K562 (cell line): ENCODE measurements around the gene TGM1. TPM values are rescaled to one million over a fixed set of nuclear protein-coding genes. Genes with fewer than 3 reads are reported as not detected.

Source experiments
- CEBPZ ChIP-seq: fragments of 150-350 bp; IDR thresholded peaks from 2 replicates; pipeline ENCODE4 v1.6.1; 2014; ENCODE audit warnings: low read depth, mild to moderate bottlenecking, low read length, borderline replicate concordance
- GATAD2A ChIP-seq: fragments of 450-650 bp; IDR thresholded peaks from 2 replicates; pipeline ENCODE4 v1.6.1; 2017
- NFIC ChIP-seq: fragments of 450-650 bp; IDR thresholded peaks from 2 replicates; pipeline ENCODE4 v1.6.1; 2017; ENCODE audit warnings: mild to moderate bottlenecking, inconsistent platforms
- RERE ChIP-seq: sonication (generic); formaldehyde crosslinking; IDR thresholded peaks from 2 replicates; pipeline ENCODE4 v1.8.0; 2023; ENCODE audit warnings: missing genetic modification reagents, mild to moderate bottlenecking, borderline replicate concordance
- YY1 ChIP-seq, 3 experiments: IDR thresholded peaks; 2 replicates each; pipeline ENCODE4 v1.6.1; 2011; ENCODE audit warnings: low read length in 2 of 3, mild to moderate bottlenecking in 2 of 3, moderate library complexity in 2 of 3, borderline replicate concordance in 1 of 3, control low read depth in 1 of 3, low read depth in 1 of 3; ENCODE audit not compliant: insufficient read depth in 3 of 3, insufficient replicate concordance in 2 of 3, control insufficient read depth in 1 of 3, insufficient read length in 1 of 3; ENCODE audit errors: extremely low read depth in 1 of 3
- ZNF589 ChIP-seq: fragments of 200-800 bp; sonication (Bioruptor generic); IDR thresholded peaks from 2 replicates; pipeline ENCODE4 v1.6.1; 2016; ENCODE audit warnings: low read depth, missing genetic modification characterization, missing compliant biosample characterization
- ZSCAN32 ChIP-seq: fragments of 450-650 bp; formaldehyde crosslinking; IDR thresholded peaks from 2 replicates; pipeline ENCODE4 v1.4.0; 2020; ENCODE audit warnings: mild to moderate bottlenecking, moderate library complexity
- polyA plus RNA-seq, 8 experiments: library from polyadenylated mRNA; depleted of rRNA in 4 of 8; stranded (reverse) in 5 of 8; unstranded in 3 of 8; fragments of >200 nt; fragmentation: Nextera tagmentation in 2 of 8; fragmentation: Illumina TruSeq in 1 of 8; extraction: Ambion mirVana in 2 of 8; extraction: Trizol in 1 of 8; gene quantifications; 2 replicates each; pipeline versions ENCODE4 v1.2.1 to v1.2.3, GENCODE V29; 2011 to 2014; ENCODE audit warnings: inconsistent platforms in 1 of 8, missing spikeins in 1 of 8
- total RNA-seq, 7 experiments: library from RNA; depleted of rRNA in 6 of 7; stranded (reverse); fragments of >200 nt in 6 of 7; fragmentation: Illumina TruSeq in 2 of 7; extraction: Trizol in 2 of 7; gene quantifications; 2 replicates each; pipeline versions ENCODE4 v1.2.1 to v1.2.3, GENCODE V29; 2011 to 2021; ENCODE audit warnings: low replicate concordance in 1 of 7
- TF ChIP-seq, protein P1 (sequence below): IDR thresholded peaks from 2 replicates; pipeline ENCODE4 v1.6.1; 2011; ENCODE audit warnings: borderline replicate concordance, low read depth, mild to moderate bottlenecking, moderate library complexity, low read length; ENCODE audit not compliant: insufficient read depth, poor library complexity, severe bottlenecking
- TF ChIP-seq, protein P2 (sequence below), 2 experiments: fragments of 450-650 bp; IDR thresholded peaks; 2 replicates each; pipeline ENCODE4 v1.6.1; 2018; ENCODE audit warnings: mild to moderate bottlenecking in 2 of 2, low read depth in 1 of 2; ENCODE audit not compliant: partially characterized antibody in 2 of 2

The TGM1 gene
- total and polyA plus RNA-seq, 9 of the 15 experiments (the other 6 are each of a cell fraction or from before 2014, with no cell fraction given): 0.13 to 4.4 (median 0.88) TPM

- TF ChIP-seq RERE (no peak), ZNF589 (0 out of 2 replicates have a peak, but pooled peaks have one; percentile 5), ZSCAN32 (no peak), NFIC (peak; percentile 92), CEBPZ (no peak), YY1 (IDR thresholded peaks at IDR 0.05; ENCODE audit: borderline replicate concordance in 1 of 3, control insufficient read depth in 1 of 3, extremely low read depth in 1 of 3, insufficient read depth in 3 of 3, insufficient read length in 1 of 3, insufficient replicate concordance in 2 of 3, low read depth in 1 of 3, low read length in 2 of 3) (peak in 1 of 3 experiments; percentile 32), GATAD2A (no peak)
- TF ChIP-seq, protein P1, sequence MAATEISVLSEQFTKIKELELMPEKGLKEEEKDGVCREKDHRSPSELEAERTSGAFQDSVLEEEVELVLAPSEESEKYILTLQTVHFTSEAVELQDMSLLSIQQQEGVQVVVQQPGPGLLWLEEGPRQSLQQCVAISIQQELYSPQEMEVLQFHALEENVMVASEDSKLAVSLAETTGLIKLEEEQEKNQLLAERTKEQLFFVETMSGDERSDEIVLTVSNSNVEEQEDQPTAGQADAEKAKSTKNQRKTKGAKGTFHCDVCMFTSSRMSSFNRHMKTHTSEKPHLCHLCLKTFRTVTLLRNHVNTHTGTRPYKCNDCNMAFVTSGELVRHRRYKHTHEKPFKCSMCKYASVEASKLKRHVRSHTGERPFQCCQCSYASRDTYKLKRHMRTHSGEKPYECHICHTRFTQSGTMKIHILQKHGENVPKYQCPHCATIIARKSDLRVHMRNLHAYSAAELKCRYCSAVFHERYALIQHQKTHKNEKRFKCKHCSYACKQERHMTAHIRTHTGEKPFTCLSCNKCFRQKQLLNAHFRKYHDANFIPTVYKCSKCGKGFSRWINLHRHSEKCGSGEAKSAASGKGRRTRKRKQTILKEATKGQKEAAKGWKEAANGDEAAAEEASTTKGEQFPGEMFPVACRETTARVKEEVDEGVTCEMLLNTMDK: peak; percentile 49
- TF ChIP-seq, protein P2, sequence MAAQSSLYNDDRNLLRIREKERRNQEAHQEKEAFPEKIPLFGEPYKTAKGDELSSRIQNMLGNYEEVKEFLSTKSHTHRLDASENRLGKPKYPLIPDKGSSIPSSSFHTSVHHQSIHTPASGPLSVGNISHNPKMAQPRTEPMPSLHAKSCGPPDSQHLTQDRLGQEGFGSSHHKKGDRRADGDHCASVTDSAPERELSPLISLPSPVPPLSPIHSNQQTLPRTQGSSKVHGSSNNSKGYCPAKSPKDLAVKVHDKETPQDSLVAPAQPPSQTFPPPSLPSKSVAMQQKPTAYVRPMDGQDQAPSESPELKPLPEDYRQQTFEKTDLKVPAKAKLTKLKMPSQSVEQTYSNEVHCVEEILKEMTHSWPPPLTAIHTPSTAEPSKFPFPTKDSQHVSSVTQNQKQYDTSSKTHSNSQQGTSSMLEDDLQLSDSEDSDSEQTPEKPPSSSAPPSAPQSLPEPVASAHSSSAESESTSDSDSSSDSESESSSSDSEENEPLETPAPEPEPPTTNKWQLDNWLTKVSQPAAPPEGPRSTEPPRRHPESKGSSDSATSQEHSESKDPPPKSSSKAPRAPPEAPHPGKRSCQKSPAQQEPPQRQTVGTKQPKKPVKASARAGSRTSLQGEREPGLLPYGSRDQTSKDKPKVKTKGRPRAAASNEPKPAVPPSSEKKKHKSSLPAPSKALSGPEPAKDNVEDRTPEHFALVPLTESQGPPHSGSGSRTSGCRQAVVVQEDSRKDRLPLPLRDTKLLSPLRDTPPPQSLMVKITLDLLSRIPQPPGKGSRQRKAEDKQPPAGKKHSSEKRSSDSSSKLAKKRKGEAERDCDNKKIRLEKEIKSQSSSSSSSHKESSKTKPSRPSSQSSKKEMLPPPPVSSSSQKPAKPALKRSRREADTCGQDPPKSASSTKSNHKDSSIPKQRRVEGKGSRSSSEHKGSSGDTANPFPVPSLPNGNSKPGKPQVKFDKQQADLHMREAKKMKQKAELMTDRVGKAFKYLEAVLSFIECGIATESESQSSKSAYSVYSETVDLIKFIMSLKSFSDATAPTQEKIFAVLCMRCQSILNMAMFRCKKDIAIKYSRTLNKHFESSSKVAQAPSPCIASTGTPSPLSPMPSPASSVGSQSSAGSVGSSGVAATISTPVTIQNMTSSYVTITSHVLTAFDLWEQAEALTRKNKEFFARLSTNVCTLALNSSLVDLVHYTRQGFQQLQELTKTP (IDR thresholded peaks at IDR 0.05; ENCODE audit: low read depth in 1 of 2, partially characterized antibody in 2 of 2): peak in 1 of 2 experiments; percentile 91
Observed at GRCh38 chr14:24241829-24242443, 21.0 kb downstream of the TGM1 start (continued).
